ENCODE data around the gene CTSO.

DNA sequence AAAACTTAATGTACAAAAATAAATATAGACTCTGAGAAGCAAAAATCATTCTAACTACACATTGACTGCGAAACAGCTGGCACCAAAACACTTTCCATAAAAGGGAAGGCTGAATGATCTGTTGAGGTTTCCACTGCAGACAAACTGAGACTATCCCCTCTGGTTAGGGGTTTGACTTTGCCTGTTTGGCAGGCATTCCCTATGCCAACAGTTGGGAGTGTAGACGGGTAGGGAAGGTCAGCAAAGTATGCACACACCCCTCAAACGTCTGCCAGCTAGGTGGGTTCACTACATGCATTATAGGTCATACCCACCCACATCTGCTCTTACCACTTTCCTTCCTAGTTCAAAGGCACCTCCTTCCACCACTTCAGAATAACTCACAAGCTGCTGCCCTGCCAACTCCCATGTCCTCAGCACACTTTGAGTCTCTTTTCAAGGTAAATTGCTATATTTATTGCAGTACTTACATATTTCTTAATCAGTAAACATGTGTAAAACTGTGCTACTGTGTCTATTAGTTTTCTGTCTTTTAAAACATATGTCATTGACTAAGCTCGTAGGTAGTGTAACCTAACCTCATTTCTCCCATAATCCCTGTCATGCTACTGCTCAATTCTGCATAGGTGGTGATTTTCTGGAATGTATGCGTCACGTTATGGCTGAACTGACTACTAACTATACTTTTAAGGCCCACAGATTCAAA is 12.4 kb downstream of the CTSO start:
- TF ChIP-seq, protein P1, sequence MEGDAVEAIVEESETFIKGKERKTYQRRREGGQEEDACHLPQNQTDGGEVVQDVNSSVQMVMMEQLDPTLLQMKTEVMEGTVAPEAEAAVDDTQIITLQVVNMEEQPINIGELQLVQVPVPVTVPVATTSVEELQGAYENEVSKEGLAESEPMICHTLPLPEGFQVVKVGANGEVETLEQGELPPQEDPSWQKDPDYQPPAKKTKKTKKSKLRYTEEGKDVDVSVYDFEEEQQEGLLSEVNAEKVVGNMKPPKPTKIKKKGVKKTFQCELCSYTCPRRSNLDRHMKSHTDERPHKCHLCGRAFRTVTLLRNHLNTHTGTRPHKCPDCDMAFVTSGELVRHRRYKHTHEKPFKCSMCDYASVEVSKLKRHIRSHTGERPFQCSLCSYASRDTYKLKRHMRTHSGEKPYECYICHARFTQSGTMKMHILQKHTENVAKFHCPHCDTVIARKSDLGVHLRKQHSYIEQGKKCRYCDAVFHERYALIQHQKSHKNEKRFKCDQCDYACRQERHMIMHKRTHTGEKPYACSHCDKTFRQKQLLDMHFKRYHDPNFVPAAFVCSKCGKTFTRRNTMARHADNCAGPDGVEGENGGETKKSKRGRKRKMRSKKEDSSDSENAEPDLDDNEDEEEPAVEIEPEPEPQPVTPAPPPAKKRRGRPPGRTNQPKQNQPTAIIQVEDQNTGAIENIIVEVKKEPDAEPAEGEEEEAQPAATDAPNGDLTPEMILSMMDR (IDR thresholded peaks at IDR 0.05; ENCODE audit: low read depth, low read length, poor library complexity, severe bottlenecking) = no peak
- no peak for TF ChIP-seq EZH2phosphoT487 (IDR thresholded peaks at IDR 0.05; ENCODE audit: borderline replicate concordance, low read length)

Data from DOHH2 (cell line).